Muscle layer of duodenum (tissue), 2 donors: ENCODE measurements around the gene BEST1.

Experiments used
- H3K27ac ChIP-seq: one replicate; pipeline ENCODE4 v1.7.0; 2013; ENCODE audit warnings: mild to moderate bottlenecking, low read length
- H3K27me3 ChIP-seq: one replicate; pipeline ENCODE4 v1.7.0; 2013; ENCODE audit warnings: low read depth, mild to moderate bottlenecking, control low read depth, low read length
- H3K36me3 ChIP-seq, 2 donors: one replicate each; pipeline ENCODE4 v1.7.0; 2013; ENCODE audit warnings: low read length in 2 of 2, control low read depth in 1 of 2, mild to moderate bottlenecking in 1 of 2; ENCODE audit not compliant: insufficient read depth in 2 of 2, control insufficient read depth in 1 of 2
- H3K4me1 ChIP-seq, 2 donors: one replicate each; pipeline ENCODE4 v1.7.0; 2013; ENCODE audit warnings: low read length in 2 of 2, mild to moderate bottlenecking in 2 of 2, control low read depth in 1 of 2, moderate library complexity in 1 of 2; ENCODE audit not compliant: insufficient read depth in 2 of 2, control insufficient read depth in 1 of 2
- H3K4me3 ChIP-seq, 2 donors: one replicate each; pipeline ENCODE4 v1.7.0; 2013; ENCODE audit warnings: low read length in 2 of 2, low read depth in 1 of 2, mild to moderate bottlenecking in 1 of 2
- H3K9me3 ChIP-seq, 2 donors: one replicate each; pipeline ENCODE4 v1.7.0; 2013; ENCODE audit warnings: low read length in 2 of 2, control low read depth in 1 of 2, mild to moderate bottlenecking in 1 of 2; ENCODE audit not compliant: control insufficient read depth in 1 of 2
- donor health status: healthy.

The BEST1 gene

GRCh38 chr11:61975638-61976419 is 25.7 kb downstream of the BEST1 start:
- peaks cover 0 to 13% of the 10 kb centered on the region in 2 donors for H3K36me3 ChIP-seq
- H3K9me3 ChIP-seq: no peaks in the 10 kb centered on the region
- H3K4me1 ChIP-seq: peaks cover 28 to 42% of the 10 kb centered on the region in 2 donors
- peak overlapping the region; percentile 19 for H3K27ac ChIP-seq
- no peaks in the 10 kb centered on the region for H3K27me3 ChIP-seq
- H3K4me3 ChIP-seq: peak overlapping the region in 1 of 2 donors; percentile 30

DNA sequence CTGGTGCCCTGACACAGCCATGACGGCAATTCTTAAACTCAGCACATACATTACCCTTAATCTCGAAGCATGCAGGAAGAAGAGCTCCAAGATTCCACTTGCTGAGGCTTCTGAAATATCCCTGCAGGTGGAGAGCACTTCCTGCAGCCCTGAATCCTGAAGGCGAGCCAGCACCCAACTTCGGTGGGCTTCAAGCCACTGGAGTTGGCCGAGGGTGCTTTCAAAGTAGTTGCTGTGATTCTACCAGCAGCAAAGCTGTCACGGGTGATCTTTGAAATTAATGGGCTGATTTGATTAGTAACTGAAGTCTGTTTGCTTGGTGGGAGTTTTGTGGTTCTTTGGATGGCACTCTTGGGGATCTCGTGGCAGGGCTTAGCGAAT is 26.3 kb downstream of the BEST1 start:
- Histone ChIP-seq H3K9me3 (no peaks in the 10 kb centered on the region), H3K27me3 (no peaks in the 10 kb centered on the region), H3K4me1 (peaks cover 24 to 37% of the 10 kb centered on the region in 2 donors), H3K4me3 (peak overlapping the region in 1 of 2 donors; percentile 30), H3K27ac (no peak overlapping the region), H3K36me3 (peaks cover 0 to 7% of the 10 kb centered on the region in 2 donors)

- H3K9me3 ChIP-seq: no peaks in the 10 kb centered on the region
- peaks cover 24 to 34% of the 10 kb centered on the region in 2 donors for H3K4me1 ChIP-seq
- no peak overlapping the region for H3K4me3 ChIP-seq
- H3K27ac ChIP-seq: no peak overlapping the region
- no peaks in the 10 kb centered on the region for H3K27me3 ChIP-seq
- peaks cover 0 to 5% of the 10 kb centered on the region in 2 donors for H3K36me3 ChIP-seq
These were observed 26.8 kb downstream of the BEST1 start for GRCh38 chr11:61976813-61977475.

DNA sequence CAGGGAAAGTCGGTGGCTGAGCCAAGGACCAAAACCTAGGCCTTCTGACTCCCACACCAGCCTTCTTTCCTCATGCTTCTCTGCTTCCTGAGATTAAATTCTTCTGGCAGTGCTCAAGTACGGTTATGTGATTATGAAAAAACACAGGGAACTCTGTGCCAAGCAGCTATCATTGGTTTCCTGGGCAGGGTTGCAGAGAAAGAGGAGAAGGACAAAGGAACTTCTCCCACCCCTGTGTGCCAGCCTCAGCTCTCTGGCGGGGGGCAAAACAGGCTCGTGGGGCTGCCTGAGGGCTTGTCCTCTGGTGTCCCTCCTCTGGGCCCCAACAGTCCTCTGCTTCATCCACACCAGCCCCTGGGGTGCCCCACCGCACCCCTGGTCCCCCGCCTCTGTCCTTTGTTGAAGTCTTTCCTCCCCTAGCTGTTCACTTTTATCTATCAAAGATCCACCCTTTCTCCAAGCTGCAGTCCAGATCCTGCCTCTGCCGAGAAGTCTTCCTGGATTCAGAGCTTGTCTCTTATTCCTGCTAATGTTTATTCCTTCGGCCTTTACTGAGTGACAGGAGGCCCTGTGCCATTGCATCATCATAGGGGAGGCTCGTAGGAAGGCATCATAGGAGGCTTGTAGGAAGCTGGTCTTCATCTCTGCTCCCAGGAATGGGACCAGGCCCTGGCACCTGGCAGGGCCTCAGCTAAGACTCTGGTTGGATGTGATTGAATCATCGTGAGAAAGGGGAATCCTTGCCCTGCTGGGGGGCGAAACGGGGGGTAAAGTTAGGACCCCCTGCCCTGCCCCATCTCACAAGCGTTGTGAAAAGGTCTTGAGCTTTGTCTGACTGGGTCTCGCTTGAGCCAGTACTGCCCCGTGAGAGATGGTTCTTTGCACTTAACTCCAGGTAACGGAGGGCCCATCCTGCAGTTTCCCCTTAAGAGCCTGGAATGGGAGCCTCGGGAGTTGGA is 28.8 kb downstream of the BEST1 start:
- H3K4me1 ChIP-seq: peaks cover 13 to 15% of the 10 kb centered on the region in 2 donors
- no peak overlapping the region for H3K4me3 ChIP-seq
- H3K9me3 ChIP-seq: no peaks in the 10 kb centered on the region
- H3K27me3 ChIP-seq: no peaks in the 10 kb centered on the region
- no peaks in the 10 kb centered on the region for H3K36me3 ChIP-seq
- no peak overlapping the region for H3K27ac ChIP-seq

GRCh38 chr11:61980783-61981541 is 30.8 kb downstream of the BEST1 start:
- no peak overlapping the region for H3K4me3 ChIP-seq
- H3K27me3 ChIP-seq: no peaks in the 10 kb centered on the region
- no peaks in the 10 kb centered on the region for H3K9me3 ChIP-seq
- no peak overlapping the region for H3K27ac ChIP-seq
- H3K36me3 ChIP-seq: no peaks in the 10 kb centered on the region
- peaks cover 6 to 12% of the 10 kb centered on the region in 2 donors for H3K4me1 ChIP-seq

DNA sequence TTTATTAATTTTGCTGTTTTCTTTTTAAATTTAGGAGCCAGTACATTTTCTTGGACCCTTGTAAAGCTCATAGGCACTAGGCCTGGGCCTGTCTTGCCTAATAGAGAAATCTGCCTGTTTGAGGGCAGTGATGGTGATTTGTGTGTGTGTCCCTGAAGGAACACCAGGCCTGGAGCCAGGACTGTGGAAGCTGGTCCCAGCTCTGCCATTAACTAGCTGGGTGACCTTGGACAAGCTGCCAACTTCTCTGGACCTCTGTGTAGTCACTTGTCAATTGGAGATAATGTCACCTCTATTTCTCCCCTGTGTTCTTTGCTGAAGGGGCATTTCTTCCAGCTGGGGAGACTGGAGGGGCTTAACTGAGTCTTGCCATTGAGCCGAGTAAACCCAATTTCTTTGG is 33.3 kb downstream of the BEST1 start:
- H3K27ac ChIP-seq: no peak overlapping the region
- no peaks in the 10 kb centered on the region for H3K9me3 ChIP-seq
- no peaks in the 10 kb centered on the region for H3K36me3 ChIP-seq
- no peaks in the 10 kb centered on the region for H3K27me3 ChIP-seq
- H3K4me3 ChIP-seq: no peak overlapping the region
- peaks cover 6 to 10% of the 10 kb centered on the region in 2 donors for H3K4me1 ChIP-seq

DNA sequence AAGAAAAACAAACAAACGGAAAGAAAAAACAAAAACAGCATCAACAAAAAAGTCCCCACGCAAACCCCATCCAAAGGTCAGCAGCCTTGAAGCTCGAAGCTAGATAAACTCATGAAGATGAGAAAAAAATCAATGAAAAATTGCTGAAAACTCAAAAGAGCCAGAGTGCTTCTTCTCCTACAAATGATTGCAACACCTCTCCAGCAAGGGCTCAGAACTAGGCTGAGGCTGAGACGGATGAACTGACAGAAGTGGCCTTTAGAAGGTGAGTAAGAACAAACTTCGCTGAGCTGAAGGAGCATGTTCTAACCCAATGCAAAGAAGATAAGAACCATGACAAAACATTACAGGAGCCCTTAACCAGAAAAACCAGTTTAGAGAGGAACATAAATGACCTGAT is 35.7 kb downstream of the BEST1 start:
- Histone ChIP-seq H3K9me3 (no peaks in the 10 kb centered on the region), H3K4me1 (no peaks in the 10 kb centered on the region), H3K36me3 (no peaks in the 10 kb centered on the region), H3K4me3 (no peak overlapping the region), H3K27me3 (no peaks in the 10 kb centered on the region), H3K27ac (no peak overlapping the region)

- Histone ChIP-seq H3K9me3 (peaks cover 0 to 5% of the 10 kb centered on the region in 2 donors), H3K27me3 (no peaks in the 10 kb centered on the region), H3K27ac (no peak overlapping the region), H3K4me1 (no peaks in the 10 kb centered on the region), H3K4me3 (no peak overlapping the region), H3K36me3 (no peaks in the 10 kb centered on the region)
These were observed 44.8 kb downstream of the BEST1 start for GRCh38 chr11:61994981-61995380.

- Histone ChIP-seq H3K4me1 (peaks cover 0 to 3% of the 10 kb centered on the region in 2 donors), H3K4me3 (no peak overlapping the region), H3K27ac (no peak overlapping the region), H3K9me3 (peaks cover 0 to 5% of the 10 kb centered on the region in 2 donors), H3K27me3 (no peaks in the 10 kb centered on the region), H3K36me3 (no peaks in the 10 kb centered on the region)
These were observed 46.8 kb downstream of the BEST1 start for GRCh38 chr11:61996933-61997332.

DNA sequence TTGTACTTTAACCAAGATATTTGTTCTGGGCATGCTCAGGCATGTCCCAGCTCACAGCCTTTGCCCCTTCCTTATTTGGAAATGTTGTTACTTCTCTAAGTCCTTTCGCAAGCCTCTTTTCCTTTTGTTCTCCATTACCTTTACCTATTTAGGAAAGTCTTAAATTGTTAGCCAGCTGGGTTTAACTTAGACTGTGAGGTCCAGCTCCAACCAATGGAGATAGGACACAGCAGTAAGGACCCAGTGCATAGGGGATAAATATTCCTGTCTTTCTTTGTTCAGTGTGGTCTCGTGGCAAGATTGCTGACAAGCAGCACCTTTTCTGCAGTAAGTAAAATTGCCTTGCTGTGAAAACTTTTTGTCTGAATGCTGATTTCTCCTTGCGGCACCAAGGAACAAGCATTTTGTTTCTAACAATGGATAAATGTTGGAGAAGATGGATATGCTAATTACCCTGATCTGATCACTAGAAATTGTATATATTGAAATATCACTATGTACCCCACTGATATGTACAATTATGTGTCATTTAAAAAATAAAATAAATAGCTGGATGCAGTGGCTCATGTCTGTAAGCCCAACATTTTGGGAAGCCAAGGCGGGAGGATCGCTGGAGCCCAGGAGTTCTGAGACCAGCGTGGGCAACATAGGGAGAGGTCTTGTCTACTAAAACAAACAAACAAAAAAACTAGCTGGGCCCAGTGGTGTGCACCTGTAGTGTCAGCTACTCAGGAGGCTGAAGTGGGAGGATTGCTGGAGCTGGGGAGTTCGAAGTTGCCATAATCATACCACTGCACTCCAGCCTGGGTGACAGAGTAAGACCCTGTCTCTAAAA is 49.2 kb downstream of the BEST1 start:
- H3K9me3 ChIP-seq: peaks cover 0 to 5% of the 10 kb centered on the region in 2 donors
- H3K4me1 ChIP-seq: peaks cover 0 to 3% of the 10 kb centered on the region in 2 donors
- H3K4me3 ChIP-seq: no peak overlapping the region
- no peak overlapping the region for H3K27ac ChIP-seq
- H3K27me3 ChIP-seq: no peaks in the 10 kb centered on the region
- no peaks in the 10 kb centered on the region for H3K36me3 ChIP-seq
